ENCODE results near the gene LRRD1.
A peak's percentile ranks its signal among the peaks of the same experiment; 100 is the strongest.

LRRD1 gene

GRCh38 chr7:92131093-92131492, 47.8 kb downstream of the LRRD1 start:
- Histone ChIP-seq H2AFZ (ENCODE audit: insufficient read depth, low read length, poor library complexity) (no peak overlapping the region), H3K79me1 (ENCODE audit: low read length) (peaks cover 20% of the 10 kb centered on the region), H2BK5ac (ENCODE audit: low read depth, low read length, poor library complexity) (no peak overlapping the region), H3K36me3 (ENCODE audit: control insufficient read depth in 1 of 2, insufficient read depth in 2 of 2, low read length in 2 of 2) (peaks cover 7 to 15% of the 10 kb centered on the region in 2 experiments), H4K91ac (ENCODE audit: low read depth, low read length) (no peak overlapping the region), H3K9ac (ENCODE audit: low read length) (no peak overlapping the region), H3K4me1 (ENCODE audit: control insufficient read depth in 1 of 2, insufficient read depth in 2 of 2, low read length in 2 of 2) (peaks cover 0 to 7% of the 10 kb centered on the region in 2 experiments), H3K79me2 (ENCODE audit: control insufficient read depth, insufficient read depth, low read length, poor library complexity) (peaks cover 17% of the 10 kb centered on the region), H2BK12ac (ENCODE audit: low read length) (no peak overlapping the region), H3K4ac (ENCODE audit: low read depth, low read length) (peak overlapping the region; percentile 67), H3K4me2 (ENCODE audit: low read length) (no peak overlapping the region), H3K23ac (ENCODE audit: low read length) (no peak overlapping the region), H3K27me3 (ENCODE audit: insufficient read depth, low read length) (no peaks in the 10 kb centered on the region), H2BK120ac (ENCODE audit: insufficient read depth, low read length, poor library complexity) (no peak overlapping the region), H4K12ac (ENCODE audit: low read depth, low read length) (no peak overlapping the region), H3K9me3 (ENCODE audit: insufficient read depth, low read depth, low read length) (peaks cover 1% of the 10 kb centered on the region), H2AK5ac (ENCODE audit: low read length) (no peak overlapping the region), H3K4me3 (ENCODE audit: low read depth, low read length) (no peak overlapping the region), H3K18ac (ENCODE audit: low read length) (no peak overlapping the region), H3K27ac (ENCODE audit: low read depth, low read length) (no peak overlapping the region), H3K14ac (ENCODE audit: low read length) (no peak overlapping the region), H4K8ac (ENCODE audit: low read depth, low read length) (no peak overlapping the region)
- no CpG with 5 or more reads among the region's 5 CpGs for WGBS (ENCODE audit: extremely low coverage, insufficient coverage, insufficient read length)
- no peak for DNase-seq

GRCh38 chr7:92121681-92122080, 57.3 kb downstream of the LRRD1 start:
- no peak for DNase-seq
- no peak overlapping the region for H3K4me2 ChIP-seq (ENCODE audit: low read length)
- H4K8ac ChIP-seq (ENCODE audit: low read depth, low read length): no peak overlapping the region
- H3K4ac ChIP-seq (ENCODE audit: low read depth, low read length): no peak overlapping the region
- H3K27ac ChIP-seq (ENCODE audit: low read depth, low read length): no peak overlapping the region
- H3K18ac ChIP-seq (ENCODE audit: low read length): no peak overlapping the region
- H3K79me1 ChIP-seq (ENCODE audit: low read length): no peaks in the 10 kb centered on the region
- H2BK12ac ChIP-seq (ENCODE audit: low read length): no peak overlapping the region
- no peak overlapping the region for H3K23ac ChIP-seq (ENCODE audit: low read length)
- H2BK120ac ChIP-seq (ENCODE audit: insufficient read depth, low read length, poor library complexity): no peak overlapping the region
- no peak overlapping the region for H2AK5ac ChIP-seq (ENCODE audit: low read length)
- no peak overlapping the region for H2BK5ac ChIP-seq (ENCODE audit: low read depth, low read length, poor library complexity)
- no peaks in the 10 kb centered on the region for H3K79me2 ChIP-seq (ENCODE audit: control insufficient read depth, insufficient read depth, low read length, poor library complexity)
- no peaks in the 10 kb centered on the region for H3K9me3 ChIP-seq (ENCODE audit: insufficient read depth, low read depth, low read length)
- H3K27me3 ChIP-seq (ENCODE audit: insufficient read depth, low read length): no peaks in the 10 kb centered on the region
- H4K91ac ChIP-seq (ENCODE audit: low read depth, low read length): no peak overlapping the region
- no peak overlapping the region for H3K4me3 ChIP-seq (ENCODE audit: low read depth, low read length)
- H2AFZ ChIP-seq (ENCODE audit: insufficient read depth, low read length, poor library complexity): no peak overlapping the region
- H3K14ac ChIP-seq (ENCODE audit: low read length): no peak overlapping the region
- no peak overlapping the region for H3K9ac ChIP-seq (ENCODE audit: low read length)
- no peak overlapping the region for H4K12ac ChIP-seq (ENCODE audit: low read depth, low read length)
- H3K36me3 ChIP-seq (ENCODE audit: control insufficient read depth in 1 of 2, insufficient read depth in 2 of 2, low read length in 2 of 2): peaks cover 18 to 22% of the 10 kb centered on the region in 2 experiments
- no peaks in the 10 kb centered on the region for H3K4me1 ChIP-seq (ENCODE audit: control insufficient read depth in 1 of 2, insufficient read depth in 2 of 2, low read length in 2 of 2)

- no peak overlapping the region for H3K27ac ChIP-seq (ENCODE audit: low read depth, low read length)
Measured at GRCh38 chr7:92119213-92119759, 59.7 kb downstream of the LRRD1 start.

GRCh38 chr7:92116949-92117348, 62.0 kb downstream of the LRRD1 start:
- Histone ChIP-seq H2BK12ac (ENCODE audit: low read length) (no peak overlapping the region), H2BK5ac (ENCODE audit: low read depth, low read length, poor library complexity) (no peak overlapping the region), H3K36me3 (ENCODE audit: control insufficient read depth in 1 of 2, insufficient read depth in 2 of 2, low read length in 2 of 2) (peaks cover 11 to 16% of the 10 kb centered on the region in 2 experiments), H4K8ac (ENCODE audit: low read depth, low read length) (no peak overlapping the region), H3K27ac (ENCODE audit: low read depth, low read length) (no peak overlapping the region), H2BK120ac (ENCODE audit: insufficient read depth, low read length, poor library complexity) (no peak overlapping the region), H3K27me3 (ENCODE audit: insufficient read depth, low read length) (no peaks in the 10 kb centered on the region), H4K12ac (ENCODE audit: low read depth, low read length) (no peak overlapping the region), H4K91ac (ENCODE audit: low read depth, low read length) (no peak overlapping the region), H3K4me2 (ENCODE audit: low read length) (no peak overlapping the region), H2AK5ac (ENCODE audit: low read length) (no peak overlapping the region), H3K9me3 (ENCODE audit: insufficient read depth, low read depth, low read length) (no peaks in the 10 kb centered on the region), H3K79me1 (ENCODE audit: low read length) (no peaks in the 10 kb centered on the region), H3K18ac (ENCODE audit: low read length) (no peak overlapping the region), H2AFZ (ENCODE audit: insufficient read depth, low read length, poor library complexity) (no peak overlapping the region), H3K4me1 (ENCODE audit: control insufficient read depth in 1 of 2, insufficient read depth in 2 of 2, low read length in 2 of 2) (no peaks in the 10 kb centered on the region), H3K4me3 (ENCODE audit: low read depth, low read length) (no peak overlapping the region), H3K4ac (ENCODE audit: low read depth, low read length) (no peak overlapping the region), H3K23ac (ENCODE audit: low read length) (no peak overlapping the region), H3K79me2 (ENCODE audit: control insufficient read depth, insufficient read depth, low read length, poor library complexity) (no peaks in the 10 kb centered on the region), H3K14ac (ENCODE audit: low read length) (no peak overlapping the region), H3K9ac (ENCODE audit: low read length) (no peak overlapping the region)
- no CpG with 5 or more reads among the region's 3 CpGs for WGBS (ENCODE audit: extremely low coverage, insufficient coverage, insufficient read length)
- DNase-seq: no peak

More at GRCh38 chr7:92119213-92119759, 59.7 kb downstream of the LRRD1 start:
- no peak overlapping the region for H2AK5ac ChIP-seq (ENCODE audit: low read length)
- DNase-seq: no peak
- H3K9ac ChIP-seq (ENCODE audit: low read length): no peak overlapping the region
- no peak overlapping the region for H3K18ac ChIP-seq (ENCODE audit: low read length)
- no peak overlapping the region for H2BK12ac ChIP-seq (ENCODE audit: low read length)
- no peak overlapping the region for H4K12ac ChIP-seq (ENCODE audit: low read depth, low read length)
- H4K8ac ChIP-seq (ENCODE audit: low read depth, low read length): no peak overlapping the region
- H3K79me2 ChIP-seq (ENCODE audit: control insufficient read depth, insufficient read depth, low read length, poor library complexity): no peaks in the 10 kb centered on the region
- no peaks in the 10 kb centered on the region for H3K4me1 ChIP-seq (ENCODE audit: control insufficient read depth in 1 of 2, insufficient read depth in 2 of 2, low read length in 2 of 2)
- H2AFZ ChIP-seq (ENCODE audit: insufficient read depth, low read length, poor library complexity): no peak overlapping the region
- H2BK5ac ChIP-seq (ENCODE audit: low read depth, low read length, poor library complexity): no peak overlapping the region
- no peak overlapping the region for H3K4ac ChIP-seq (ENCODE audit: low read depth, low read length)
- H3K4me3 ChIP-seq (ENCODE audit: low read depth, low read length): no peak overlapping the region
- H3K14ac ChIP-seq (ENCODE audit: low read length): no peak overlapping the region
- H3K9me3 ChIP-seq (ENCODE audit: insufficient read depth, low read depth, low read length): no peaks in the 10 kb centered on the region
- H3K27me3 ChIP-seq (ENCODE audit: insufficient read depth, low read length): no peaks in the 10 kb centered on the region
- no peaks in the 10 kb centered on the region for H3K79me1 ChIP-seq (ENCODE audit: low read length)
- no peak overlapping the region for H3K4me2 ChIP-seq (ENCODE audit: low read length)
- no peak overlapping the region for H3K23ac ChIP-seq (ENCODE audit: low read length)
- no peak overlapping the region for H4K91ac ChIP-seq (ENCODE audit: low read depth, low read length)
- H2BK120ac ChIP-seq (ENCODE audit: insufficient read depth, low read length, poor library complexity): no peak overlapping the region
- peaks cover 15% of the 10 kb centered on the region in 2 experiments for H3K36me3 ChIP-seq (ENCODE audit: control insufficient read depth in 1 of 2, insufficient read depth in 2 of 2, low read length in 2 of 2)
- WGBS (ENCODE audit: extremely low coverage, insufficient coverage, insufficient read length): no CpG with 5 or more reads among the region's 1 CpG

Data from trophoblast cell (in vitro differentiated cells and primary cell).